SK-N-SH (cell line): ENCODE results near the gene ERN1. TPM values are rescaled to one million over a fixed set of nuclear protein-coding genes. Genes with fewer than 3 reads are reported as not detected.
A peak's percentile ranks its signal among the peaks of the same experiment; 100 is the strongest.

Experiments used
- CTCF ChIA-PET: fragments of 300-600, 350-600 bp; formaldehyde crosslinking; extraction: SDS; loops from one replicate; lab custom pipeline; 2021; lab: Yijun Ruan, JAX
- POLR2A ChIA-PET: fragments of 350-600 bp; sonication (Branson Sonifier 250); formaldehyde crosslinking; extraction: SDS; loops from one replicate; lab custom pipeline; 2020; ENCODE audit warnings: antibody characterized with exemption, inconsistent platforms; lab: Yijun Ruan, JAX
- DNase-seq: peaks from one replicate; pipeline ENCODE4 v3.0.0; 2012
- H2AFZ ChIP-seq: fragments of 200-600 bp; sonication (generic); 2 replicates; pipeline ENCODE4 v1.8.1; 2016; ENCODE audit warnings: antibody characterized with exemption, mild to moderate bottlenecking, low read depth
- H3F3A ChIP-seq: fragments of 200-600 bp; sonication (generic); replicated peaks from 2 replicates; pipeline ENCODE3; 2016; ENCODE audit warnings: antibody characterized with exemption, mild to moderate bottlenecking; ENCODE audit not compliant: insufficient read depth
- H3K27ac ChIP-seq, 2 experiments: fragments of 200-500 bp in 1 of 2; fragments of 200-600 bp in 1 of 2; sonication (Bioruptor generic) in 1 of 2; sonication (generic), shearing (Covaris generic) in 1 of 2; 2 replicates each; pipeline versions ENCODE4 v1.5.1 to v1.6.1; 2014 to 2016; ENCODE audit warnings: low read depth in 2 of 2, inconsistent platforms in 1 of 2, low read length in 1 of 2, mild to moderate bottlenecking in 1 of 2, mixed read lengths in 1 of 2
- H3K27me3 ChIP-seq: fragments of 200-600 bp; sonication (generic), shearing (Covaris generic); 2 replicates; pipeline ENCODE4 v1.6.1; 2016; ENCODE audit warnings: mixed run types; ENCODE audit not compliant: insufficient read depth
- H3K36me3 ChIP-seq, 2 experiments: fragments of 200-500 bp in 1 of 2; fragments of 200-600 bp in 1 of 2; sonication (Bioruptor generic) in 1 of 2; sonication (generic) in 1 of 2; replicated peaks in 1 of 2; 2 replicates each; pipeline versions ENCODE3 to v1.5.1; 2014 to 2016; ENCODE audit warnings: low read length in 1 of 2, mild to moderate bottlenecking in 1 of 2; ENCODE audit not compliant: insufficient read depth in 2 of 2, control insufficient read depth in 1 of 2
- H3K4me1 ChIP-seq, 2 experiments: fragments of 200-500 bp in 1 of 2; fragments of 200-600 bp in 1 of 2; sonication (Bioruptor generic) in 1 of 2; sonication (generic), shearing (Covaris generic) in 1 of 2; 2 replicates each; pipeline versions ENCODE4 v1.5.1 to v1.6.1; 2014 to 2016; ENCODE audit warnings: low read depth in 1 of 2, low read length in 1 of 2, mixed run types in 1 of 2; ENCODE audit not compliant: insufficient read depth in 2 of 2, control insufficient read depth in 1 of 2
- H3K4me2 ChIP-seq: fragments of 200-600 bp; sonication (generic), shearing (Covaris generic); 2 replicates; pipeline ENCODE4 v1.6.1; 2017; ENCODE audit warnings: mixed run types
- H3K4me3 ChIP-seq, 2 experiments: fragments of 200-500 bp in 1 of 2; fragments of 200-600 bp in 1 of 2; sonication (Bioruptor generic) in 1 of 2; sonication (generic), shearing (Covaris generic) in 1 of 2; 2 replicates each; pipeline versions ENCODE4 v1.5.1 to v1.8.1; 2014 to 2016; ENCODE audit warnings: low read depth in 2 of 2, inconsistent platforms in 1 of 2, low read length in 1 of 2, mild to moderate bottlenecking in 1 of 2, mixed read lengths in 1 of 2, moderate library complexity in 1 of 2
- H3K79me2 ChIP-seq: fragments of 200-600 bp; sonication (generic); 2 replicates; pipeline ENCODE4 v1.8.1; 2017; ENCODE audit warnings: mild to moderate bottlenecking; ENCODE audit not compliant: insufficient read depth
- H3K9ac ChIP-seq: fragments of 200-600 bp; sonication (generic); 2 replicates; pipeline ENCODE4 v1.6.1; 2017; ENCODE audit warnings: mixed run types
- H3K9me2 ChIP-seq: fragments of 200-600 bp; sonication (generic); 2 replicates; pipeline ENCODE4 v1.6.1; 2017; ENCODE audit warnings: mixed run types
- H3K9me3 ChIP-seq: fragments of 200-600 bp; sonication (generic); 2 replicates; pipeline ENCODE4 v1.6.1; 2017; ENCODE audit warnings: mixed run types, mild to moderate bottlenecking, moderate library complexity
- H4K20me1 ChIP-seq: fragments of 200-600 bp; sonication (generic); 2 replicates; pipeline ENCODE4 v1.6.1; 2017; ENCODE audit warnings: mild to moderate bottlenecking, mixed run types; ENCODE audit not compliant: insufficient read depth
- EZH2phosphoT487 ChIP-seq: fragments of 200-600 bp; sonication (generic); IDR thresholded peaks from 2 replicates; pipeline ENCODE4 v1.6.1; 2017; ENCODE audit warnings: low read depth, mixed run types, mild to moderate bottlenecking, antibody characterized with exemption, moderate library complexity, borderline replicate concordance
- MAX ChIP-seq: IDR thresholded peaks from 2 replicates; pipeline ENCODE4 v1.4.0; 2012; ENCODE audit warnings: low read depth
- NFIC ChIP-seq: IDR thresholded peaks from 2 replicates; pipeline ENCODE4 v1.4.0; 2012; ENCODE audit warnings: borderline replicate concordance
- REST ChIP-seq: IDR thresholded peaks from 2 replicates; pipeline ENCODE4 v1.6.1; 2012; ENCODE audit warnings: mild to moderate bottlenecking, low read depth, low read length, moderate library complexity
- TCF12 ChIP-seq: IDR thresholded peaks from 2 replicates; pipeline ENCODE4 v1.4.0; 2012
- WGBS: methylation state at CpG from one replicate; pipeline ENCODE4 v1.1.6; 2017; ENCODE audit warnings: low lambda C conversion rate; 5-methylcytosine and 5-hydroxymethylcytosine counted together
- polyA plus RNA-seq, 3 experiments: library from polyadenylated mRNA; depleted of rRNA; stranded (reverse); fragments of >200 nt; gene quantifications; 2 replicates each; pipeline ENCODE4 v1.2.3, GENCODE V29; 2012

Gene ERN1
- polyA plus RNA-seq, 1 of the 3 experiments (the other 2 are of a cell fraction) = 7.3 TPM

GRCh38 chr17:64166876-64167275, 36.9 kb upstream of the ERN1 start:
- 96% methylated on average over 3 of the region's 3 CpGs for WGBS
- no peaks in the 10 kb centered on the region for H3K9me2 ChIP-seq
- CTCF ChIA-PET = interaction anchor here (1.0 to 2.7 kb wide), 7 partner anchors 10 to 141 kb away, joined by 3 to 16 read pairs (median 5); no protein-coding TSS in a partner anchor
- no peak for TF ChIP-seq MAX
- no peaks in the 10 kb centered on the region for H3K9me3 ChIP-seq
- H4K20me1 ChIP-seq = no peaks in the 10 kb centered on the region
- no peak overlapping the region for H3K4me3 ChIP-seq
- H3F3A ChIP-seq = peaks cover 6% of the 10 kb centered on the region
- peaks cover 18 to 56% of the 10 kb centered on the region in 2 experiments for H3K36me3 ChIP-seq
- no peak overlapping the region for H2AFZ ChIP-seq
- no peak overlapping the region for H3K4me2 ChIP-seq
- no peak overlapping the region for H3K9ac ChIP-seq
- no peaks in the 10 kb centered on the region for H3K27me3 ChIP-seq
- H3K4me1 ChIP-seq = peaks cover 0 to 25% of the 10 kb centered on the region in 2 experiments; a peak in 1 of 4 replicates
- DNase-seq = no peak
- H3K27ac ChIP-seq = no peak overlapping the region
- H3K79me2 ChIP-seq = no peaks in the 10 kb centered on the region
- POLR2A ChIA-PET = interaction anchor here (4.5 to 6.2 kb wide), 2 partner anchors 11 to 21 kb away, joined by 26 read pairs; no protein-coding TSS in a partner anchor

- Histone ChIP-seq H3K4me1 (peaks cover 0 to 34% of the 10 kb centered on the region in 2 experiments; a peak in 1 of 4 replicates), H3K36me3 (peaks cover 17 to 59% of the 10 kb centered on the region in 2 experiments), H3F3A (peaks cover 6% of the 10 kb centered on the region), H3K9me2 (no peaks in the 10 kb centered on the region), H3K4me2 (no peak overlapping the region), H3K4me3 (no peak overlapping the region), H3K9me3 (no peaks in the 10 kb centered on the region), H3K27me3 (no peaks in the 10 kb centered on the region), H4K20me1 (no peaks in the 10 kb centered on the region), H3K79me2 (no peaks in the 10 kb centered on the region), H3K9ac (no peak overlapping the region), H3K27ac (peak overlapping the region in 1 of 2 experiments; percentile 88; a peak in 2 of 4 replicates), H2AFZ (no peak overlapping the region)
- 77% methylated on average over 4 of the region's 4 CpGs for WGBS
- no peak for DNase-seq
- ChIA-PET POLR2A (interaction anchor here (4.5 to 6.2 kb wide), 2 partner anchors 13 to 19 kb away, joined by 26 read pairs; no protein-coding TSS in a partner anchor), CTCF (interaction anchor here (0.9 to 2.5 kb wide), 9 partner anchors 11 to 255 kb away, joined by 3 to 8 read pairs (median 4); no protein-coding TSS in a partner anchor)
- no peak for TF ChIP-seq NFIC
- TF ChIP-seq EZH2phosphoT487 = no peak
- no peak for TF ChIP-seq TCF12
- no peak for TF ChIP-seq REST
- TF ChIP-seq, all 33 proteins: peak for 0
These were observed 35.4 kb upstream of the ERN1 start for GRCh38 chr17:64165347-64165746.
